SK-N-SH (cell line): Measurements from ENCODE around the gene KANSL3.

Experiments used
- ELF1 ChIP-seq: IDR thresholded peaks from 2 replicates; pipeline ENCODE4 v1.4.0; 2012
- EP300 ChIP-seq, 2 experiments: IDR thresholded peaks; 2 replicates each; pipeline versions ENCODE4 v1.4.0 to v1.6.1; 2012; ENCODE audit warnings: borderline replicate concordance in 1 of 2, low read depth in 1 of 2, low read length in 1 of 2
- EZH2phosphoT487 ChIP-seq: fragments of 200-600 bp; sonication (generic); IDR thresholded peaks from 2 replicates; pipeline ENCODE4 v1.6.1; 2017; ENCODE audit warnings: low read depth, mixed run types, mild to moderate bottlenecking, antibody characterized with exemption, moderate library complexity, borderline replicate concordance
- POLR2AphosphoS5 ChIP-seq: IDR thresholded peaks from 2 replicates; pipeline ENCODE4 v1.6.1; 2012; ENCODE audit warnings: low read depth, low read length
- SMC3 ChIP-seq: IDR thresholded peaks from 2 replicates; pipeline ENCODE4 v1.6.1; 2012; ENCODE audit warnings: low read depth, low read length, improper control_type of control experiment
- TF ChIP-seq, protein P1 (sequence below): fragments of 200-600 bp; sonication (generic); IDR thresholded peaks from 2 replicates; pipeline ENCODE4 v1.6.1; 2017; ENCODE audit warnings: antibody characterized with exemption, mild to moderate bottlenecking, moderate library complexity
- TF ChIP-seq, protein P2 (sequence below): IDR thresholded peaks from 2 replicates; pipeline ENCODE4 v1.4.0; 2012; ENCODE audit warnings: low read depth, borderline replicate concordance
- TF ChIP-seq, protein P3 (sequence below): IDR thresholded peaks from 2 replicates; pipeline ENCODE4 v1.4.0; 2012; ENCODE audit warnings: low read depth, borderline replicate concordance

DNA sequence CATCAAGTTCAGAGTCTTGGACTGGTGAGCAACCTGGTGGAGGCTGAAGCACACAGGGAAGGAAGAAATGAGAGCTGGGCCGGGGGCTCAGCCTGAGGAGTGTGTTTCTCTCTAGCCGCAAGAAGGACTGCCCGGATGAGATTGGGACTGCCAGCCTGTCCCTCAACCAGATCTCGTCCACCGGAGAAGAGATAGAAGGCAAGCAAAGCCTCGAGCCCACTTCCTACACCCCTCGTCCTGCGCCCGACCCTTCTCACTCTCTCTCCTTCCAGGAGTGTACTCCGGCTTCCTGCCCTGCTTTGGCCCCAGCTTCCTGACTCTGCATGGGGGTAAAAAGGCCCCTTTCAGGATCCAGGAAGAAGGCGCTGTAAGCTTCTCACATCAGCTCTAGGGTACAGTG lies 30.7 kb upstream of the KANSL3 start:
- TF ChIP-seq, protein P1, sequence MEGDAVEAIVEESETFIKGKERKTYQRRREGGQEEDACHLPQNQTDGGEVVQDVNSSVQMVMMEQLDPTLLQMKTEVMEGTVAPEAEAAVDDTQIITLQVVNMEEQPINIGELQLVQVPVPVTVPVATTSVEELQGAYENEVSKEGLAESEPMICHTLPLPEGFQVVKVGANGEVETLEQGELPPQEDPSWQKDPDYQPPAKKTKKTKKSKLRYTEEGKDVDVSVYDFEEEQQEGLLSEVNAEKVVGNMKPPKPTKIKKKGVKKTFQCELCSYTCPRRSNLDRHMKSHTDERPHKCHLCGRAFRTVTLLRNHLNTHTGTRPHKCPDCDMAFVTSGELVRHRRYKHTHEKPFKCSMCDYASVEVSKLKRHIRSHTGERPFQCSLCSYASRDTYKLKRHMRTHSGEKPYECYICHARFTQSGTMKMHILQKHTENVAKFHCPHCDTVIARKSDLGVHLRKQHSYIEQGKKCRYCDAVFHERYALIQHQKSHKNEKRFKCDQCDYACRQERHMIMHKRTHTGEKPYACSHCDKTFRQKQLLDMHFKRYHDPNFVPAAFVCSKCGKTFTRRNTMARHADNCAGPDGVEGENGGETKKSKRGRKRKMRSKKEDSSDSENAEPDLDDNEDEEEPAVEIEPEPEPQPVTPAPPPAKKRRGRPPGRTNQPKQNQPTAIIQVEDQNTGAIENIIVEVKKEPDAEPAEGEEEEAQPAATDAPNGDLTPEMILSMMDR = no peak
- TF ChIP-seq EP300 (IDR thresholded peaks at IDR 0.05; ENCODE audit: borderline replicate concordance in 1 of 2, low read depth in 1 of 2, low read length in 1 of 2) (no peak), SMC3 (no peak), EZH2phosphoT487 (no peak), ELF1 (no peak), POLR2AphosphoS5 (no peak)
- TF ChIP-seq, protein P2, sequence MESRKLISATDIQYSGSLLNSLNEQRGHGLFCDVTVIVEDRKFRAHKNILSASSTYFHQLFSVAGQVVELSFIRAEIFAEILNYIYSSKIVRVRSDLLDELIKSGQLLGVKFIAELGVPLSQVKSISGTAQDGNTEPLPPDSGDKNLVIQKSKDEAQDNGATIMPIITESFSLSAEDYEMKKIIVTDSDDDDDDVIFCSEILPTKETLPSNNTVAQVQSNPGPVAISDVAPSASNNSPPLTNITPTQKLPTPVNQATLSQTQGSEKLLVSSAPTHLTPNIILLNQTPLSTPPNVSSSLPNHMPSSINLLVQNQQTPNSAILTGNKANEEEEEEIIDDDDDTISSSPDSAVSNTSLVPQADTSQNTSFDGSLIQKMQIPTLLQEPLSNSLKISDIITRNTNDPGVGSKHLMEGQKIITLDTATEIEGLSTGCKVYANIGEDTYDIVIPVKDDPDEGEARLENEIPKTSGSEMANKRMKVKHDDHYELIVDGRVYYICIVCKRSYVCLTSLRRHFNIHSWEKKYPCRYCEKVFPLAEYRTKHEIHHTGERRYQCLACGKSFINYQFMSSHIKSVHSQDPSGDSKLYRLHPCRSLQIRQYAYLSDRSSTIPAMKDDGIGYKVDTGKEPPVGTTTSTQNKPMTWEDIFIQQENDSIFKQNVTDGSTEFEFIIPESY = no peak
- TF ChIP-seq, protein P3, sequence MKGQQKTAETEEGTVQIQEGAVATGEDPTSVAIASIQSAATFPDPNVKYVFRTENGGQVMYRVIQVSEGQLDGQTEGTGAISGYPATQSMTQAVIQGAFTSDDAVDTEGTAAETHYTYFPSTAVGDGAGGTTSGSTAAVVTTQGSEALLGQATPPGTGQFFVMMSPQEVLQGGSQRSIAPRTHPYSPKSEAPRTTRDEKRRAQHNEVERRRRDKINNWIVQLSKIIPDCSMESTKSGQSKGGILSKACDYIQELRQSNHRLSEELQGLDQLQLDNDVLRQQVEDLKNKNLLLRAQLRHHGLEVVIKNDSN = no peak
